HepG2 (cell line): ENCODE results near the gene FBXO48. TPM values are rescaled to one million over a fixed set of nuclear protein-coding genes. Genes with fewer than 3 reads are reported as not detected.

Experiments used
- ATAC-seq: fragments of 200-7000 bp; cut with Tn5 transposase; 3 replicates; pipeline ENCODE4 v1.9.1; 2020; ENCODE audit warnings: mild to moderate bottlenecking, moderate library complexity
- BruUV-seq: library from RNA; stranded (reverse); fragments of 400-500 nt; replicated peaks from 2 replicates; lab custom pipeline; 2021; lab: Mats Ljungman, UMichigan
- CTCF ChIA-PET: fragments of 300-600 bp; formaldehyde crosslinking; extraction: SDS; loops from one replicate; lab custom pipeline; 2021; ENCODE audit warnings: low total read pairs, inconsistent platforms, low intra/inter-chr PET ratio; lab: Yijun Ruan, JAX
- POLR2A ChIA-PET: fragments of 350-600 bp; sonication (Branson Sonifier 250); formaldehyde crosslinking; loops from one replicate; lab custom pipeline; 2020; ENCODE audit warnings: antibody characterized with exemption, inconsistent platforms; lab: Yijun Ruan, JAX
- DNase-seq: peaks from one replicate; pipeline ENCODE4 v3.0.0-alpha.2; 2015; ENCODE audit warnings: low spot score
- FAIRE-seq: peaks from 3 replicates; lab custom pipeline; 2011; peaks lifted over from hg19 to GRCh38; lab: Jason Lieb, UNC
- H2AFZ ChIP-seq: one replicate; pipeline ENCODE4 v1.6.1; 2011; ENCODE audit warnings: low read length, inconsistent platforms
- H3K27ac ChIP-seq: fragments of 300-600 bp; 3 replicates; pipeline ENCODE4 v1.8.0; 2011; ENCODE audit warnings: mixed run types, mild to moderate bottlenecking, mixed read lengths, low read length, inconsistent platforms; ENCODE audit not compliant: insufficient read depth; ENCODE audit errors: extremely low read length
- H3K27me3 ChIP-seq, 2 experiments: fragments of 200-600 bp in 1 of 2; 2 replicates in 1 of 2; 3 replicates in 1 of 2; pipeline versions ENCODE4 v1.6.0 to v1.8.0; 2011; ENCODE audit warnings: low read length in 2 of 2, mild to moderate bottlenecking in 2 of 2, moderate library complexity in 2 of 2, inconsistent platforms in 1 of 2; ENCODE audit not compliant: insufficient read depth in 2 of 2, control insufficient read depth in 1 of 2
- H3K36me3 ChIP-seq, 2 experiments: fragments of 200-600 bp in 1 of 2; replicated peaks in 1 of 2; 2 replicates in 1 of 2; 3 replicates in 1 of 2; pipeline versions ENCODE4 v1.5.1 to v1.8.0; 2011; ENCODE audit warnings: low read length in 2 of 2, inconsistent platforms in 1 of 2; ENCODE audit not compliant: insufficient read depth in 2 of 2, control insufficient read depth in 1 of 2
- H3K4me1 ChIP-seq: 2 replicates; pipeline ENCODE4 v1.5.1; 2012; ENCODE audit warnings: low read length, inconsistent platforms; ENCODE audit not compliant: insufficient read depth
- H3K4me2 ChIP-seq: 2 replicates; pipeline ENCODE4 v1.6.0; 2011; ENCODE audit warnings: low read depth, low read length, inconsistent platforms
- H3K4me3 ChIP-seq, 3 experiments: fragments of 200-600 bp in 1 of 3; sonication (generic), shearing (Covaris generic) in 1 of 3; replicated peaks in 1 of 3; 2 replicates each; pipeline ENCODE4 v1.5.1; 2011 to 2016; ENCODE audit warnings: low read length in 3 of 3, inconsistent platforms in 2 of 3, low read depth in 2 of 3, mild to moderate bottlenecking in 2 of 3, control low read depth in 1 of 3, mixed read lengths in 1 of 3; ENCODE audit not compliant: insufficient read depth in 1 of 3
- H3K79me2 ChIP-seq: one replicate; pipeline ENCODE4 v1.6.1; 2011; ENCODE audit warnings: low read length, inconsistent platforms; ENCODE audit not compliant: insufficient read depth
- H3K9ac ChIP-seq: 2 replicates; pipeline ENCODE4 v1.6.0; 2011; ENCODE audit warnings: mild to moderate bottlenecking, low read depth, low read length, inconsistent platforms; ENCODE audit not compliant: insufficient read depth
- H3K9me3 ChIP-seq: 2 replicates; pipeline ENCODE4 v1.5.1; 2012; ENCODE audit warnings: mild to moderate bottlenecking, low read length
- H4K20me1 ChIP-seq: 2 replicates; pipeline ENCODE4 v1.6.0; 2011; ENCODE audit warnings: inconsistent platforms, mild to moderate bottlenecking, low read length, moderate library complexity; ENCODE audit not compliant: insufficient read depth
- ATF7 ChIP-seq, 2 experiments: fragments of 450-650 bp in 1 of 2; sonication (generic) in 1 of 2; formaldehyde crosslinking in 1 of 2; IDR thresholded peaks; 2 replicates each; pipeline versions ENCODE4 v1.4.0 to v1.6.1; 2016 to 2020; ENCODE audit warnings: antibody characterized with exemption in 1 of 2, mild to moderate bottlenecking in 1 of 2, missing genetic modification reagents in 1 of 2
- CHD2 ChIP-seq: IDR thresholded peaks from 2 replicates; pipeline ENCODE4 v1.6.1; 2011; ENCODE audit warnings: low read depth, low read length, improper control_type of control experiment
- GABPA ChIP-seq, 2 experiments: IDR thresholded peaks; 2 replicates each; pipeline ENCODE4 v1.6.1; 2011 to 2016; ENCODE audit warnings: low read depth in 2 of 2, low read length in 1 of 2, missing biosample characterization in 1 of 2, missing genetic modification characterization in 1 of 2
- GFI1 ChIP-seq: sonication (generic); formaldehyde crosslinking; IDR thresholded peaks from 2 replicates; pipeline ENCODE4 v1.5.0; 2020; ENCODE audit warnings: missing genetic modification reagents, mild to moderate bottlenecking, borderline replicate concordance
- JARID2 ChIP-seq: sonication (generic); formaldehyde crosslinking; IDR thresholded peaks from 2 replicates; pipeline ENCODE4 v1.8.1; 2023; ENCODE audit warnings: missing genetic modification reagents, inconsistent platforms; ENCODE audit not compliant: insufficient replicate concordance
- JDP2 ChIP-seq: sonication (generic); formaldehyde crosslinking; IDR thresholded peaks from 2 replicates; pipeline ENCODE4 v1.8.1; 2022; ENCODE audit warnings: missing genetic modification reagents, borderline replicate concordance
- JUN ChIP-seq: sonication (generic); formaldehyde crosslinking; IDR thresholded peaks from 2 replicates; pipeline ENCODE4 v1.4.0; 2020; ENCODE audit warnings: mild to moderate bottlenecking, missing genetic modification reagents
- MTF2 ChIP-seq: sonication (generic); formaldehyde crosslinking; IDR thresholded peaks from 2 replicates; pipeline ENCODE4 v1.5.0; 2020; ENCODE audit warnings: missing genetic modification reagents, borderline replicate concordance
- NCOA2 ChIP-seq: sonication (generic); formaldehyde crosslinking; IDR thresholded peaks from 2 replicates; pipeline ENCODE4 v1.8.0; 2022; ENCODE audit warnings: inconsistent platforms
- NR2F2 ChIP-seq: IDR thresholded peaks from 2 replicates; pipeline ENCODE4 v1.6.1; 2012; ENCODE audit warnings: low read depth, inconsistent platforms, borderline replicate concordance
- POGK ChIP-seq: sonication (generic); formaldehyde crosslinking; conservative IDR thresholded peaks from 2 replicates; pipeline ENCODE4 v1.8.0; 2022; ENCODE audit warnings: mild to moderate bottlenecking, moderate library complexity, missing genetic modification reagents
- SATB2 ChIP-seq: sonication (generic); formaldehyde crosslinking; IDR thresholded peaks from 2 replicates; pipeline ENCODE4 v1.5.0; 2020; ENCODE audit warnings: missing genetic modification reagents
- SMAD1 ChIP-seq: sonication (generic); formaldehyde crosslinking; IDR thresholded peaks from 2 replicates; pipeline ENCODE4 v1.4.0; 2020; ENCODE audit warnings: missing genetic modification reagents, low read depth, mild to moderate bottlenecking, borderline replicate concordance
- SOX5 ChIP-seq: IDR thresholded peaks from 2 replicates; pipeline ENCODE4 v1.6.1; 2016; ENCODE audit warnings: borderline replicate concordance
- TAF15 ChIP-seq: fragments of 200-400 bp; formaldehyde crosslinking; IDR thresholded peaks from one replicate; pipeline ENCODE4 v1.6.1; 2018; ENCODE audit warnings: mild to moderate bottlenecking, low read depth, low read length; ENCODE audit not compliant: poor library complexity, severe bottlenecking
- TBP ChIP-seq: sonication (generic); formaldehyde crosslinking; IDR thresholded peaks from 2 replicates; pipeline ENCODE4 v1.5.0; 2020; ENCODE audit warnings: missing genetic modification reagents
- YEATS2 ChIP-seq: sonication (generic); formaldehyde crosslinking; IDR thresholded peaks from 2 replicates; pipeline ENCODE4 v1.4.0; 2020; ENCODE audit warnings: missing genetic modification reagents, borderline replicate concordance
- ZBTB33 ChIP-seq: sonication (generic); formaldehyde crosslinking; IDR thresholded peaks from 2 replicates; pipeline ENCODE4 v1.4.0; 2020; ENCODE audit warnings: missing genetic modification reagents
- ZBTB42 ChIP-seq: sonication (generic); formaldehyde crosslinking; IDR thresholded peaks from 2 replicates; pipeline ENCODE4 v1.5.0; 2020; ENCODE audit warnings: mild to moderate bottlenecking, missing genetic modification reagents
- ZNF441 ChIP-seq: sonication (generic); formaldehyde crosslinking; IDR thresholded peaks from 2 replicates; pipeline ENCODE4 v1.7.0; 2021; ENCODE audit warnings: missing genetic modification reagents, borderline replicate concordance
- ZNF713 ChIP-seq: sonication (generic); formaldehyde crosslinking; IDR thresholded peaks from 2 replicates; pipeline ENCODE4 v1.4.0; 2020; ENCODE audit warnings: mild to moderate bottlenecking, missing genetic modification reagents
- ZNF740 ChIP-seq: sonication (generic); formaldehyde crosslinking; IDR thresholded peaks from 2 replicates; pipeline ENCODE4 v1.4.0; 2020; ENCODE audit warnings: missing genetic modification reagents
- ZNF768 ChIP-seq: sonication (generic); formaldehyde crosslinking; IDR thresholded peaks from 2 replicates; pipeline ENCODE4 v1.4.0; 2020; ENCODE audit warnings: missing genetic modification reagents
- WGBS: methylation state at CpG from one replicate; pipeline ENCODE4 v1.1.6; 2017; ENCODE audit warnings: low lambda C conversion rate; 5-methylcytosine and 5-hydroxymethylcytosine counted together
- in situ Hi-C: cut with HindIII; loops from 2 replicates; pipeline ENCODE4 v1.10.0; 2017; ENCODE audit warnings: low pct_unique_long_range_greater_than_20kb; ENCODE audit not compliant: extremely low pct_ligation_motif_present
- intact Hi-C: fragments of 100-400 bp; cut with micrococcal nuclease; formaldehyde crosslinking; loops from one replicate; pipeline ENCODE4 v1.10.0; 2022; ENCODE audit not compliant: unreplicated experiment
- polyA plus RNA-seq, 8 experiments: library from polyadenylated mRNA; depleted of rRNA in 3 of 8; stranded (reverse) in 7 of 8; unstranded in 1 of 8; fragments of >200 nt; fragmentation: Illumina TruSeq in 4 of 8; extraction: Trizol in 4 of 8; gene quantifications; 2 replicates each; pipeline versions ENCODE4 v1.2.1 to v1.2.3, GENCODE V29; 2011 to 2016; ENCODE audit warnings: low read depth in 4 of 8, missing spikeins in 1 of 8, mixed read lengths in 1 of 8; ENCODE audit not compliant: insufficient read depth in 1 of 8
- total RNA-seq, 5 experiments: library from RNA; depleted of rRNA; stranded (reverse); fragments of >200 nt; fragmentation: Illumina TruSeq; extraction: Trizol; gene quantifications; 2 replicates each; pipeline ENCODE4 v1.2.3, GENCODE V29; 2016; ENCODE audit warnings: low read depth in 1 of 5

The FBXO48 gene
- total and polyA plus RNA-seq, 2 of the 13 experiments (the other 11 are each of a cell fraction or from before 2014, with no cell fraction given) = 0.42 to 1.1 TPM

GRCh38 chr2:68466778-68467076, 367 bp downstream of the FBXO48 start:
- Histone ChIP-seq H3K9ac (peak overlapping the region; percentile 87), H4K20me1 (no peaks in the 10 kb centered on the region), H3K9me3 (no peaks in the 10 kb centered on the region), H3K4me1 (peaks cover 28% of the 10 kb centered on the region), H2AFZ (peak overlapping the region; percentile 74), H3K36me3 (no peaks in the 10 kb centered on the region), H3K4me2 (peak overlapping the region; percentile 80), H3K27me3 (no peaks in the 10 kb centered on the region; a peak in 1 of 5 replicates), H3K79me2 (no peaks in the 10 kb centered on the region), H3K27ac (peak overlapping the region; percentile 58), H3K4me3 (peak overlapping the region; percentile 87 to 95 (median 90))
- ChIA-PET CTCF (no interaction called here), POLR2A (interaction anchor here (0.9 to 1.6 kb wide), 3 partner anchors 94 to 128 kb away, joined by 3 to 4 read pairs (median 3); no protein-coding TSS in a partner anchor)
- no peak for DNase-seq
- TSS peak; percentile 88 for BruUV-seq
- no peak for FAIRE-seq
- intact Hi-C loops (loop anchor here (1.0 kb wide), 1 partner anchor 129 kb away; no protein-coding TSS in a partner anchor), in situ Hi-C loops (loop anchor here (5.0 to 10.0 kb wide), 2 partner anchors 241 to 458 kb away; no protein-coding TSS in a partner anchor)
- 0% methylated on average over 18 of the region's 18 CpGs for WGBS
- no peak; the same call in 2 of the 3 replicates for ATAC-seq
- no peak for TF ChIP-seq ATF7 (IDR thresholded peaks at IDR 0.05)
- TF ChIP-seq ATF7 (CRISPR knock-in tag; IDR thresholded peaks at IDR 0.05) = no peak
- TF ChIP-seq ZNF713 (CRISPR knock-in tag) = 0 out of 2 replicates have a peak, but pooled peaks have one; percentile 79
- TF ChIP-seq POGK = no peak
- TF ChIP-seq SMAD1 (CRISPR knock-in tag) = no peak
- TF ChIP-seq TAF15 = peak; percentile 5
- TF ChIP-seq GABPA (IDR thresholded peaks at IDR 0.05; ENCODE audit: low read depth, low read length) = no peak
- TF ChIP-seq GABPA (CRISPR knock-in tag; IDR thresholded peaks at IDR 0.05; ENCODE audit: low read depth) = no peak
- TF ChIP-seq CHD2 = no peak
- TF ChIP-seq JUN (CRISPR knock-in tag) = no peak
- TF ChIP-seq SOX5 (CRISPR knock-in tag) = no peak
- TF ChIP-seq ZNF740 = no peak
- no peak for TF ChIP-seq YEATS2 (CRISPR knock-in tag)
- no peak for TF ChIP-seq ZBTB33 (CRISPR knock-in tag)
- 0 out of 2 replicates have a peak, but pooled peaks have one; percentile 15 for TF ChIP-seq ZNF441
- TF ChIP-seq GFI1 (CRISPR knock-in tag) = no peak
- TF ChIP-seq ZBTB42 (CRISPR knock-in tag) = no peak
- TF ChIP-seq JARID2 = no peak
- TF ChIP-seq TBP = no peak
- no peak for TF ChIP-seq NR2F2
- no peak for TF ChIP-seq JDP2 (CRISPR knock-in tag)
- TF ChIP-seq SATB2 = no peak
- peak; percentile 62; the same call in 1 of the 2 replicates for TF ChIP-seq ZNF768 (CRISPR knock-in tag)
- TF ChIP-seq NCOA2 (CRISPR knock-in tag) = no peak
- no peak for TF ChIP-seq MTF2 (CRISPR knock-in tag)
